ENCODE measurements around the gene C7.
"Not testable (repeated sequence)": the region's sequence is repeated elsewhere in the genome, so short reads cannot be mapped to it uniquely, and the experiment has no call there.

Gene C7

GRCh38 chr5:40873286-40873880 is 35.9 kb upstream of the C7 start:
- DNase-seq (ENCODE audit: low read depth) = no peak
- TF ChIP-seq MYC (IDR thresholded peaks at IDR 0.05; ENCODE audit: low read depth, low read length) (no peak), POLR2A (IDR thresholded peaks at IDR 0.05; ENCODE audit: extremely low read depth, insufficient read length) (no peak)
- TF ChIP-seq, protein P1, sequence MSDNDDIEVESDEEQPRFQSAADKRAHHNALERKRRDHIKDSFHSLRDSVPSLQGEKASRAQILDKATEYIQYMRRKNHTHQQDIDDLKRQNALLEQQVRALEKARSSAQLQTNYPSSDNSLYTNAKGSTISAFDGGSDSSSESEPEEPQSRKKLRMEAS (IDR thresholded peaks at IDR 0.05; ENCODE audit: low read depth, low read length) = no peak
- TF ChIP-seq, protein P2, sequence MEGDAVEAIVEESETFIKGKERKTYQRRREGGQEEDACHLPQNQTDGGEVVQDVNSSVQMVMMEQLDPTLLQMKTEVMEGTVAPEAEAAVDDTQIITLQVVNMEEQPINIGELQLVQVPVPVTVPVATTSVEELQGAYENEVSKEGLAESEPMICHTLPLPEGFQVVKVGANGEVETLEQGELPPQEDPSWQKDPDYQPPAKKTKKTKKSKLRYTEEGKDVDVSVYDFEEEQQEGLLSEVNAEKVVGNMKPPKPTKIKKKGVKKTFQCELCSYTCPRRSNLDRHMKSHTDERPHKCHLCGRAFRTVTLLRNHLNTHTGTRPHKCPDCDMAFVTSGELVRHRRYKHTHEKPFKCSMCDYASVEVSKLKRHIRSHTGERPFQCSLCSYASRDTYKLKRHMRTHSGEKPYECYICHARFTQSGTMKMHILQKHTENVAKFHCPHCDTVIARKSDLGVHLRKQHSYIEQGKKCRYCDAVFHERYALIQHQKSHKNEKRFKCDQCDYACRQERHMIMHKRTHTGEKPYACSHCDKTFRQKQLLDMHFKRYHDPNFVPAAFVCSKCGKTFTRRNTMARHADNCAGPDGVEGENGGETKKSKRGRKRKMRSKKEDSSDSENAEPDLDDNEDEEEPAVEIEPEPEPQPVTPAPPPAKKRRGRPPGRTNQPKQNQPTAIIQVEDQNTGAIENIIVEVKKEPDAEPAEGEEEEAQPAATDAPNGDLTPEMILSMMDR (IDR thresholded peaks at IDR 0.05; ENCODE audit: low read depth, low read length) = no peak
- H3K4me3 ChIP-seq (ENCODE audit: low read depth, low read length) = no peak overlapping the region

DNA sequence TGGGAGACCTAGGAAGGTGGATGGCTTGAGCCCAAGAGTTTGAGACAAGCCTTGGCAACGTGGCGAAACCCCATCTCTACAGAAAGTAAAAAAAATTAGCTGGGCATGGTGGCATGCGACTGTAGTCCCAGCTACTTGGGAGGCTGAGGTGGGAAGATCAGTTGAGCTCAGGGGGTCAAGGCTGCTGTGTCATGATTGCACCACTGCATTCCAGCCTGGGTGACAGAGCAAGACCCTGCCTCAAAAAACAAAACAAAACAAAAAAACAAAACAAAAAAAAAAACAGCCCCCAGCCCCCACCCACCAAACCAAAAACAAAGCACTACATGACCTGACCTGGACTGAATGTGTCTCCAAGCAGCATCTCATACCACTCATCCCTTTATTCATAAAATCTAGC is 33.3 kb upstream of the C7 start:
- no peak overlapping the region for H3K4me3 ChIP-seq (ENCODE audit: low read depth, low read length)
- TF ChIP-seq, protein P1 (IDR thresholded peaks at IDR 0.05; ENCODE audit: low read depth, low read length) = no peak
- TF ChIP-seq, protein P2 (IDR thresholded peaks at IDR 0.05; ENCODE audit: low read depth, low read length) = no peak
- no peak for TF ChIP-seq POLR2A (IDR thresholded peaks at IDR 0.05; ENCODE audit: extremely low read depth, insufficient read length)
- no peak for TF ChIP-seq MYC (IDR thresholded peaks at IDR 0.05; ENCODE audit: low read depth, low read length)
- DNase-seq (ENCODE audit: low read depth) = no peak

DNA sequence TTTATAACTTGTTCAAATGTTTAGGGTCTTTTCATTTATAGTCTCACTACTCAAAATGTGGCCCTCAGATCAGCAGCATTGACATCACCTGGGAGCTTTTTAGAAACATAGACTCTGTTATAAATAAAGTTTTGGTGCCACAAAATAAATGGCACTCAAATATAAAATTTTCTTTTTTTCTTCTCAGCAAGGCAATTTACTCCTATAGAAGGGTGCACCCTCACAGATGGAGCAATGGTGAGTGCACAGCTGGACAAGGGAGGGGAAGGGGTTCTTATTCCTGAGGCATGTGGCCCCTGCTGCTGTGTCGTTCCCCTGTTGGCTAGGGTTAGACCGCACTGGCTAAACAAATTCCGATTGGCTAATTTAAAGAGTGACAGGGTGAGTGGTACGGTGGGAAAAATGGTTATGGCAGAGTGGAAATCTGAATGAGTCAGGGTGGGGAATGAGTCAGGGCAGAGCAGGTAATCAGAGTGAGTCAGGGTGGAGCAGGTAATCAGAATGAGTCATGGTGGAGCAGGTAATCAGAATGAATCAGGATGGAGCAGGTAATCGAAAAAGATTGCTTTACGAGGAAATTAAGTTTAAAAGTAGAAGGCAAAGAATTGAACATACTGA is 31.8 kb upstream of the C7 start:
- no peak overlapping the region for H3K4me3 ChIP-seq (ENCODE audit: low read depth, low read length)
- DNase-seq (ENCODE audit: low read depth) = no peak
- TF ChIP-seq POLR2A (IDR thresholded peaks at IDR 0.05; ENCODE audit: extremely low read depth, insufficient read length) (no peak), MYC (IDR thresholded peaks at IDR 0.05; ENCODE audit: low read depth, low read length) (no peak)
- TF ChIP-seq, protein P1 (IDR thresholded peaks at IDR 0.05; ENCODE audit: low read depth, low read length) = no peak
- TF ChIP-seq, protein P2 (IDR thresholded peaks at IDR 0.05; ENCODE audit: low read depth, low read length) = no peak

- peak; percentile 44 for DNase-seq (ENCODE audit: low read depth)
- TF ChIP-seq, protein P2 (IDR thresholded peaks at IDR 0.05; ENCODE audit: low read depth, low read length) = no peak
- TF ChIP-seq, protein P1 (IDR thresholded peaks at IDR 0.05; ENCODE audit: low read depth, low read length) = 0 out of 2 replicates have a peak, but pooled peaks have one; percentile 19
- no peak for TF ChIP-seq POLR2A (IDR thresholded peaks at IDR 0.05; ENCODE audit: extremely low read depth, insufficient read length)
Observed at GRCh38 chr5:40879163-40879942, 29.9 kb upstream of the C7 start.

DNA sequence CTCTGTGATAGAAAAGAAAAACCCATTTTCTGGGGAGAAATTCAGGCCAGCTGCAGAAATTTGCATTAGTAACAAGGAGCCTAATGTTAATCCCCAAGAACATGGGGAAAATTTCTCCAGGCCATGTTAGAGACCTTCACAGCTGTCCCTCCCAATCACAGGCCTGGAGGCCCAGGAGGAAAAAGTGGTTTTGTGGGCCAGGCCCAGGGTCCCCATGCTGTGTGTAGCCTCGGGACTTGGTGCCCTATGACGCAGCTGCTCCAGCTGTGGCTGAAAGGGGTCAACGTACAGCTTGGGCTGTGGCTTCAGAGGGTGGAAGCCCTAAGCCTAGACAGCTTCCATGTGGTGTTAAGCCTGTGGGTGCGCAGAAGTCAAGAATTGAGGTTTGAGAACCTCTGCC is 27.0 kb upstream of the C7 start:
- no peak overlapping the region for H3K4me3 ChIP-seq (ENCODE audit: low read depth, low read length)
- TF ChIP-seq MYC (IDR thresholded peaks at IDR 0.05; ENCODE audit: low read depth, low read length) (no peak), POLR2A (IDR thresholded peaks at IDR 0.05; ENCODE audit: extremely low read depth, insufficient read length) (no peak)
- TF ChIP-seq, protein P1 (IDR thresholded peaks at IDR 0.05; ENCODE audit: low read depth, low read length) = no peak
- TF ChIP-seq, protein P2 (IDR thresholded peaks at IDR 0.05; ENCODE audit: low read depth, low read length) = no peak
- no peak for DNase-seq (ENCODE audit: low read depth)

More at GRCh38 chr5:40879163-40879942, 29.9 kb upstream of the C7 start:
- no peak overlapping the region for H3K4me3 ChIP-seq (ENCODE audit: low read depth, low read length)

DNA sequence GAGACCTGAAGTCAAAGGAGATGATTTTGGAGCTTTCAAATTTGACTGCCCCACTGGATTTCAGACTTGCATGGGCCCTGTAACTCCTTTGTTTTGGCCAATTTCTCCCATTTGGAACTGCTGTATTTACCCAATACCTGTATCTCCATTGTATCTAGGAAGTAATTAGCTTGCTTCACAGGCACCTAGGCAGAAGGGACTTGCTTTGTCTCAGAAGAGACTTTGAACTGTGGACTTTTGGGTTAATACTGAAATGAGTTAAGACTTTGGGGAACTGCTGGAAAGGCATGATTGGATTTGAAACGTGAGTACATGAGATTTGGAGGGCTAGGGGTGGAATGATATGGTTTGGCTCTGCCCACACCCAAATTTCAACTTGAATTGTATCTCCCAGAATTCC is 26.2 kb upstream of the C7 start:
- DNase-seq (ENCODE audit: low read depth); H3K4me3 ChIP-seq (ENCODE audit: low read depth, low read length): not testable (repeated sequence)

DNA sequence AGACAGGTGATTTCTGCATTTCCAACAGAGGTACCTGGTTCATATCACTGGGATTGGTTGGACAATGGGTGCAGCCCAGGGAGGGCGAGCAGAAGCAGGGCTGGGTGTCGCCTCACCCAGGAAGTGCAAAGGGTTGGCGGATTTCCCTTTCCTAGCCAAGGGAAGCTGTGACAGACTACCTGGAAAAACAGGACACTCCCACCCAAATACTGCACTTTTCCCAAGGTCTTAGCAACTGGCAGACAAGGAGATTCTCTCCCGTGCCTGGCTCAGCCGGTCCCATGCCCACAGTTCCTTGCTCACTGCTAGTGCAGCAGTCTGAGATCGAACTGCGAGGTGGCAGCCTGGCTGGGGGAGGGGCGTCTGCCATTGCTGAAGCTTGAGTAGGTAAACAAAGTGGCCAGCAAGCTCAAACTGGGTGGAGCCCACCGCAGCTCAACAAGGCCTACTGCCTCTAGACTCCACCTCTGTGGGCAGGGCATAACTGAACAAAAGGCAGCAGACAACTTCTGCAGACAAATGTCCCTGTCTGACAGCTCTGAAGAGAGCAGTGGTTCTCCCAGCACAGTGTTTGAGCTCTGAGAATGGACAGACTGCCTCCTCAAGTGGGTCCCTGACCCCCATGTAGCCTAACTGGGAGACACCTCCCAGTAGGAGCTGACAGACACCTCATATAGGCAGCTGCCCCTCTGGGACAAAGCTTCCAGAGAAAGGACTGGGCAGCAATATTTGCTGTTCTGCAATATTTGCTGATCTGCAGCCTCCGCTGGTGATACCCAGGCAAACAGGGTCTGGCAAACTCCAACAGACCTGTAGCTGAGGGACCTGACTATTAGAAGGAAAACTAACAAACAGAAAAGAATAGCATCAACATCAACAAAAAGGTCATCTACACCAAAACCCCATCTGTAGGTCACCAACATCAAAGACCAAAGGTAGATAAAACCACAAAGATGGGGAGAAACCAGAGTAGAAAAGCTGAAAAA is 13.6 kb upstream of the C7 start:
- H3K4me3 ChIP-seq (ENCODE audit: low read depth, low read length); DNase-seq (ENCODE audit: low read depth): not testable (repeated sequence)

Data from NB4 (cell line).